Activated naive CD8-positive, alpha-beta T cell treated with anti-CD3 and anti-CD28 coated beads, Interleukin-2, amount 50 U/mL, for 16 hours (primary cell): ENCODE measurements around the gene MEAK7.

Experiments
- DNase-seq: peaks from one replicate; pipeline ENCODE4 v3.0.0-alpha.2; 2020; ENCODE audit warnings: low read depth, low spot score

MEAK7 gene

DNA sequence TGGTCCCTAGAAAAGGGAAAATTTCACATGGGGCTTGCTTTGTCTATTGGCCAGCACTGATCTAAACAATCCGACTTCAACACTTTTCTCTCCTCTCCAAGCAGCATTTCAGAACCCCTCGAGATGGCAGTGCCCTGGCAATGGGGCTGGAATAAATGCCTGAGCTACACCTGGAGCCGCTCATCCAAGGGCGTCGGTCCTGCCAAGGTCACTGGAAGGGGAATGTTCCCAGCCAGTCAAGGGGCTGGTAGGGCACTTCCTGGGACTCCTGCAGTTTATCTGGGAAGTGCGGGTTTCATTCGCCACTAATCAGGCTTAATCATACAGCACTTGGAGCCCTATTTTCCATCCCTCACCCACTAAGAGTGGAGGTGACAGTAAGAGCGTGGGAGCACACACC lies 17.1 kb downstream of the MEAK7 start:
- DNase-seq = no peak

GRCh38 chr16:84486551-84487235 lies 17.8 kb downstream of the MEAK7 start:
- no peak for DNase-seq

GRCh38 chr16:84486126-84486525 lies 18.3 kb downstream of the MEAK7 start:
- DNase-seq = no peak

- no peak for DNase-seq
These were observed 19.0 kb downstream of the MEAK7 start for GRCh38 chr16:84485255-84486010.

DNA sequence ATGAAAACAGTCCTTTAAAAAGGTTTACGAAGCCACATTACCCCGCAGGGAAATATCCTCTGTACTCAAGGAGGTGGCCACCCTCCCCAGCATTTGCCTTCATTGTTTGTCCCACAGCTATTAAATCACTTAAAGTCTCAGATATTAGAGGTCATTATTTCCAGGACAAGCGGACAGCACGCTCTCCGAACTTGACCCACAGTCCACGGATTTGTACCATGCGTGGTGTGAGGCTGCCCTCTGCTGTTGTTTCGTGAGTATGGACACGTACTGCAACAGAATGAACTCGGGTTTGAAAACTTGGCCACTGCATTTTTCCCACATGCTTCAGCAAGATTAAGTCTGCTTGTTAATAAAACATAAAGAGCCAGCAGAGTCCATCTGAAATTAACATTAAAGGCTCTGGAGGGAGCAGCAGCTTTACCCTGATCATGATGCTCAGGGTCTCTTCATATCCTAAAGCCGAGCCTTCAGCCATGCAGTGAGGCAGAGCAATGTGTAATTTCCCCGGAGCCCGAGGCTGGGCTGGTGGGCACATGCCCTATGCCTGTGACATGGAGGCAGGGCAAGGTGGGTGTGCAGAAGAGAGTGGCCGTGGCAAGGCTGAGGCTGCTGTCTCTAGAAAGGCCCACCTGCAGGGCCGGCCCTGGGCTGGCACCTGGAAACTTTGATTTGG lies 19.7 kb downstream of the MEAK7 start:
- no peak for DNase-seq

GRCh38 chr16:84483882-84484565 lies 20.4 kb downstream of the MEAK7 start:
- no peak for DNase-seq

GRCh38 chr16:84482951-84483881 lies 21.2 kb downstream of the MEAK7 start:
- DNase-seq = no peak

- DNase-seq = no peak
These were observed 22.2 kb downstream of the MEAK7 start for GRCh38 chr16:84482001-84482891.

- DNase-seq = no peak
These were observed 23.3 kb downstream of the MEAK7 start for GRCh38 chr16:84481051-84481735.

DNA sequence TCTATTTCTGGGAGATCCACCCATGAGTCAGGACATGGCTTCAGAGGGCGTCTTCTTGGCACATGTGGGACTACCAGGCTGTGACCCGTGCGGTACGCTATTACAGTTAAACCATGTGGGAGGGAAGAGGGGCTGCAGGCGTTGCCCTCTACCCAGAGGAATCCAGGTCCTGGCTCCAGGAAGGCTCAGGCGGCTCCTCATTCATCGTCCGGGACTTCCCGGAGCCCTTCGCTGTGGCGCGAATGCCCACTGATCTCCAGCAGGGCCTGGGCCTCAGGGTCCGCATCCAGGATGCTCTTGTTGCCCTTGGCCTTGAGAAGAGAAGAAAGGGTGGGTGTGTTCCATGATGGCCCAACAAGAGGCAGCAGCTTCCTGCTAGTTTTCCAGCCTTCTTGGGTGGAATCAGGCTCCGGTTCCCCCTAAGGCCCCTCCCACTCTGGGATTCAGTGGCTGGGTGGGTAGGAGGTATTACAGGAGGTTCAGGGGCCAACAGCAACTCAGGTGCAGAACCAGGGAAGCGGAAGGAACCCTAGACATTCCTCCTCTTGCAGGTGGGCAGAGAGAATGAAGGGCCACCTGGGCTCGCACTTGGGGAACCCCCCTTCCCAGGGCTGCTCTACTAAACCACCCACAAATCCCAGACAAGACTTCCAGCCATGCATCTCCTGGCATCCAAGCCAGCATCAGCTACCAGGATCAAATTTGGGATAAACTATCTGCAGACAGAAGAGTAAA lies 24.6 kb downstream of the MEAK7 start:
- DNase-seq = no peak

- DNase-seq = no peak
These were observed 26.1 kb downstream of the MEAK7 start for GRCh38 chr16:84478172-84478947.

DNA sequence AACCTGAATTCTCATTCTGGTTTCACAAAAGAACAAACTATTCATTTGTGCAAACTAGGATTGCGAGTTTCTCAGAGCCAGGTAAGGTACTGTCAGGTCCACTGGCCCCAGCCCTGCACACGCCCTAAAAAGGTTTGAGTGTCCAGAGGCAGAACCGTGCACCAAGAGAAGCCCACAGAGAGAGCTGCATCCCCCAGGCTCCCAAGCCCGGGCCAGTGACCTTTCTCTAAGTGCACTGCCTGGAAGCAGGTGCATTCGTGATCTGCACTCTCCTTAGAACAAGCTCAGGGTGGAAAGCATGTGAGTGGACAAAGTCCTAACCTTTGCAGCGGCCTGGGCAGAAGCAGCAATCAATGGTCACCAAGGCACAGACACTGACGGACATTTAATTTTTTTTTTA lies 26.8 kb downstream of the MEAK7 start:
- DNase-seq = no peak

DNA sequence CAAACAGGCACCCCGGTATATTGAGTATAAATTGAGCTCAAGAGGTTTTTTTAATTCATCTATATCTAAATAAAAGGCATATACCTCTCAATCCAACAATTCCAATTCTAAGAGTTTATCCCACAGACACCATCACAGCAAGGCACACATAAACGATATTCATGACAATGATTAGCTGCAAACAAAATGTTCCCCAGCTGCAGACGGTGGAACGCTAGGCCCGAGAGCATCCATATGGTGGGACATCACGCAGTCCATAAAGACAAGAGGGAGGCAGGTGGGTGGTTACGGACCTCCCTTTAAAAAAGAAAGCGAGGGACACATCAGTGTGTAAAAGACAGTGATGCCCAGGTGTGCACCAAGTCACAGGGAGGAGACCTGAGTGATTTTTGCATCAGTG lies 28.1 kb downstream of the MEAK7 start:
- DNase-seq = no peak

- no peak for DNase-seq
These were observed 28.7 kb downstream of the MEAK7 start for GRCh38 chr16:84475643-84476240.

GRCh38 chr16:84471966-84472365 lies 32.5 kb downstream of the MEAK7 start:
- no peak for DNase-seq

DNA sequence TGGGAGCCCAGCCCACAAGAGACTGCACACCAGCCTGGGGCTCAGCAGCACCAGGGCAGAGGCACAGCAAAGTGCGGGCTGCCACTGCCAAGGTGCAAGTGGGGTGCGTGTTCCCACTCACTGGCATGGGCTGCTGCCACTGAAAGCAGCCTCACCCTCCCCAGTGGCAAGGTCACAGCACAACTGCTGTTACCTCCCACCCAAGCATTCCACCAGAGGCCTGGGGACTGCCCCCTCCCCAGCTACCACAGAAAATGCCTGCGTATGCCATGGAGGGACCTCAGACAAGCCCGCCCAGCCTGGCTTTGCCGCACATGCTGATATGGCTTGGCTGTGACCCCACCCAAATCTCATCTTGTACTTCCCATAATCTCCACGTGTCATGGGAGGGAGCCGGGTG lies 33.1 kb downstream of the MEAK7 start:
- no peak for DNase-seq

GRCh38 chr16:84467709-84468108 lies 36.8 kb downstream of the MEAK7 start:
- no peak for DNase-seq

- no peak for DNase-seq
These were observed 37.2 kb downstream of the MEAK7 start for GRCh38 chr16:84467256-84467655.
